ENCODE measurements around the gene RASSF4. TPM values are rescaled to one million over a fixed set of nuclear protein-coding genes. Genes with fewer than 3 reads are reported as not detected.

Gene RASSF4
- total and polyA plus RNA-seq, 2 donors (not counting 3 experiments of a cell fraction or from before 2014, with no cell fraction given) = 7.6 to 8.2 TPM

DNA sequence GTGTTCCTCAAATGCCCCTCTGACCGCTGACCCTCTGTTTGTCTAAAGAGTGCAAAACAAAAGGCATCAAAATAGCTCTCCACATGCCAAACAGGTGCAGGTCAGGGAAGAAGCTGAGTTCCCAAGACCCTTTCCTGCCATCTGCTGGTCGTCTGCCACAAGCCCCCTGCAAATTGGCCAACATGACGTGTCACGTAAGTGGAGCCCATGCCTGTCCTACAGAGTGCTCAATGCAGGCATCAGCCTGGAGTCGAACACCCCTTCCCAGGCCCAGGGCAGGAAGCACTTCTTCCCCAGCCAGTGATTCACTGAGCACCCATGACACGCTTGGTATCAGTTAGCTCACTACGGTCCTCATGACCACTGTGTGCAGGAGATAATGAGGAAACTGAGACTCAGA is 34.4 kb upstream of the RASSF4 start:
- CTCF ChIA-PET = no interaction called here
- H3K4me1 ChIP-seq (ENCODE audit: control insufficient read depth, extremely low read depth, insufficient read depth, low read length) = no peaks in the 10 kb centered on the region
- H4K20me1 ChIP-seq (replicated peaks; ENCODE audit: control insufficient read depth, extremely low read depth, insufficient read depth, low read length) = no peaks in the 10 kb centered on the region
- H3K27me3 ChIP-seq (ENCODE audit: control insufficient read depth in 2 of 2, insufficient read depth in 2 of 2, low read length in 2 of 2) = no peaks in the 10 kb centered on the region
- FAIRE-seq = no peak
- no peak overlapping the region for H3K9ac ChIP-seq (replicated peaks; ENCODE audit: extremely low read depth, insufficient read depth, low read length)
- H3K79me2 ChIP-seq (ENCODE audit: control insufficient read depth, insufficient read depth, low read length) = no peaks in the 10 kb centered on the region
- POLR2A ChIA-PET = no interaction called here
- H3K9me3 ChIP-seq (replicated peaks; ENCODE audit: control insufficient read depth, insufficient read depth, low read length) = no peaks in the 10 kb centered on the region
- no peak for DNase-seq (ENCODE audit: low read depth, low spot score)
- intact Hi-C loops (cut with micrococcal nuclease) (no loop called here), dilution Hi-C loops (cut with MboI; ENCODE audit: extremely low pct_ligation_motif_present, low sequenced_read_pairs) (no loop called here)
- no peak overlapping the region for H3K4me2 ChIP-seq (ENCODE audit: insufficient read depth, low read length)
- no peaks in the 10 kb centered on the region for H3K36me3 ChIP-seq (ENCODE audit: control insufficient read depth in 2 of 2, extremely low read depth in 1 of 2, insufficient read depth in 2 of 2, low read length in 2 of 2)
- H2AFZ ChIP-seq (ENCODE audit: low read depth, low read length) = no peak overlapping the region
- no peak overlapping the region for H3K4me3 ChIP-seq (replicated peaks in 1 of 3; ENCODE audit: insufficient read depth in 1 of 3, low read depth in 1 of 3, low read length in 3 of 3)
- no TSS peak for BruUV-seq (replicated peaks)
- H3K27ac ChIP-seq (ENCODE audit: insufficient read depth, low read depth, low read length) = no peak overlapping the region
- H3K9me1 ChIP-seq (replicated peaks; ENCODE audit: control insufficient read depth, extremely low read depth, insufficient read depth, low read length) = no peaks in the 10 kb centered on the region
- TF ChIP-seq GATA2 (IDR thresholded peaks at IDR 0.05; ENCODE audit: insufficient read depth, insufficient read length, low read depth, low read length) (no peak), FOS (IDR thresholded peaks at IDR 0.05; ENCODE audit: borderline replicate concordance, insufficient read depth, low read length) (no peak), MYC (IDR thresholded peaks at IDR 0.05; ENCODE audit: low read depth, low read length) (no peak), POLR2A (IDR thresholded peaks at IDR 0.05; ENCODE audit: low read depth, low read length) (no peak), JUN (IDR thresholded peaks at IDR 0.05; ENCODE audit: borderline replicate concordance, insufficient read depth, insufficient read length, low read depth) (no peak)
- TF ChIP-seq, protein P1, sequence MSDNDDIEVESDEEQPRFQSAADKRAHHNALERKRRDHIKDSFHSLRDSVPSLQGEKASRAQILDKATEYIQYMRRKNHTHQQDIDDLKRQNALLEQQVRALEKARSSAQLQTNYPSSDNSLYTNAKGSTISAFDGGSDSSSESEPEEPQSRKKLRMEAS (IDR thresholded peaks at IDR 0.05; ENCODE audit: insufficient read depth, insufficient read length) = no peak
- TF ChIP-seq, protein P2, sequence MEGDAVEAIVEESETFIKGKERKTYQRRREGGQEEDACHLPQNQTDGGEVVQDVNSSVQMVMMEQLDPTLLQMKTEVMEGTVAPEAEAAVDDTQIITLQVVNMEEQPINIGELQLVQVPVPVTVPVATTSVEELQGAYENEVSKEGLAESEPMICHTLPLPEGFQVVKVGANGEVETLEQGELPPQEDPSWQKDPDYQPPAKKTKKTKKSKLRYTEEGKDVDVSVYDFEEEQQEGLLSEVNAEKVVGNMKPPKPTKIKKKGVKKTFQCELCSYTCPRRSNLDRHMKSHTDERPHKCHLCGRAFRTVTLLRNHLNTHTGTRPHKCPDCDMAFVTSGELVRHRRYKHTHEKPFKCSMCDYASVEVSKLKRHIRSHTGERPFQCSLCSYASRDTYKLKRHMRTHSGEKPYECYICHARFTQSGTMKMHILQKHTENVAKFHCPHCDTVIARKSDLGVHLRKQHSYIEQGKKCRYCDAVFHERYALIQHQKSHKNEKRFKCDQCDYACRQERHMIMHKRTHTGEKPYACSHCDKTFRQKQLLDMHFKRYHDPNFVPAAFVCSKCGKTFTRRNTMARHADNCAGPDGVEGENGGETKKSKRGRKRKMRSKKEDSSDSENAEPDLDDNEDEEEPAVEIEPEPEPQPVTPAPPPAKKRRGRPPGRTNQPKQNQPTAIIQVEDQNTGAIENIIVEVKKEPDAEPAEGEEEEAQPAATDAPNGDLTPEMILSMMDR (IDR thresholded peaks at IDR 0.05; ENCODE audit: extremely low read depth in 1 of 2, insufficient read depth in 1 of 2, low read depth in 1 of 2, low read length in 2 of 2) = no peak
